ENCODE data around the gene AGL. TPM values are rescaled to one million over a fixed set of nuclear protein-coding genes. Genes with fewer than 3 reads are reported as not detected.
A peak's percentile ranks its signal among the peaks of the same experiment; 100 is the strongest.

Gene AGL
- total and polyA plus RNA-seq, 2 of the 13 experiments (the other 11 are each of a cell fraction or from before 2014, with no cell fraction given): 4.3 to 13.1 TPM

DNA sequence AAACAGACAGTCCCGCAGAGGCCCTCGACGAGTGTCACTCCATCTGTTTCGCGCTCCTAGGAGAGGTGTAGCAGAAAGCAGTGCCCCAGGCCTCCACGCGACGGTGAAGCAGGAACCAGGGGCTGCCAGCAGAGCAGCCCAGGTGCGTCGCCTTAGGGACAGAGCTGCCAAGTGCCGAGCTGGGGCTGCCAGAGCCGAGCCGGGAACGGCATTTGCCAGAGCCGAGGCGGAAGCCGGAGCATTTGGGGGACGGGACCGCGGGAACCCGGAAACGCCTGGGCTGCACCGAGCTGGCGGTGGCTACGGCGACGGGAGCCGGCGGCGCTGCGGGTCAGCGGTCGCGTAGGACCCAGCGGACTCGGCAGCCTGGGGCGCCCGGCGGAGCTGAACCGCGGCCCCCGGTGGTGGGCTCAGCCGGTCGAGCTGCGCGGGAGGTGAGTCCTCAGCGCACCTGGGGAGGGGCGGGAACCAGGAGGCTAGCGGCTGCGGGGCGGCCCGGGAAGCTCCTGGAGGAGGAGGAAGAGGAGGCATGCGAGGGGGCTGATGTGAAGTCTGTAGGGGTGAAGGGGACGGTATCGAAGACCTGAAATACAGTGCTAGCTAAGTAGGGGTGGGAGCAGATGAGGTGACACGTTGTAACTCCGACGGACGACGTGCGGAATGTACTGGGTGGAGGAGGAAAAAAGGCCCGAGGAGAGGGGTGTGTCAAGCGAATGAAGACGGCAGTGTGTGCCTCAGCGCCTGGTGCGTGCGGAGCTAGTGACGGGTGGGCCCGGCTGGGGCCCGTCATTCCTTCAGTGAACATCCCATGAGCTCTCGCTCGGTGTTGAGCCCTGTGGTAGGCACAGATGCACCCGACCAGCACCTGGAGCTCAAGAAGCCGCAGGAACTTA, 119.8 kb downstream of the AGL start, which contains the start of gene SLC35A3 (continued):
- TF ChIP-seq, protein P1, sequence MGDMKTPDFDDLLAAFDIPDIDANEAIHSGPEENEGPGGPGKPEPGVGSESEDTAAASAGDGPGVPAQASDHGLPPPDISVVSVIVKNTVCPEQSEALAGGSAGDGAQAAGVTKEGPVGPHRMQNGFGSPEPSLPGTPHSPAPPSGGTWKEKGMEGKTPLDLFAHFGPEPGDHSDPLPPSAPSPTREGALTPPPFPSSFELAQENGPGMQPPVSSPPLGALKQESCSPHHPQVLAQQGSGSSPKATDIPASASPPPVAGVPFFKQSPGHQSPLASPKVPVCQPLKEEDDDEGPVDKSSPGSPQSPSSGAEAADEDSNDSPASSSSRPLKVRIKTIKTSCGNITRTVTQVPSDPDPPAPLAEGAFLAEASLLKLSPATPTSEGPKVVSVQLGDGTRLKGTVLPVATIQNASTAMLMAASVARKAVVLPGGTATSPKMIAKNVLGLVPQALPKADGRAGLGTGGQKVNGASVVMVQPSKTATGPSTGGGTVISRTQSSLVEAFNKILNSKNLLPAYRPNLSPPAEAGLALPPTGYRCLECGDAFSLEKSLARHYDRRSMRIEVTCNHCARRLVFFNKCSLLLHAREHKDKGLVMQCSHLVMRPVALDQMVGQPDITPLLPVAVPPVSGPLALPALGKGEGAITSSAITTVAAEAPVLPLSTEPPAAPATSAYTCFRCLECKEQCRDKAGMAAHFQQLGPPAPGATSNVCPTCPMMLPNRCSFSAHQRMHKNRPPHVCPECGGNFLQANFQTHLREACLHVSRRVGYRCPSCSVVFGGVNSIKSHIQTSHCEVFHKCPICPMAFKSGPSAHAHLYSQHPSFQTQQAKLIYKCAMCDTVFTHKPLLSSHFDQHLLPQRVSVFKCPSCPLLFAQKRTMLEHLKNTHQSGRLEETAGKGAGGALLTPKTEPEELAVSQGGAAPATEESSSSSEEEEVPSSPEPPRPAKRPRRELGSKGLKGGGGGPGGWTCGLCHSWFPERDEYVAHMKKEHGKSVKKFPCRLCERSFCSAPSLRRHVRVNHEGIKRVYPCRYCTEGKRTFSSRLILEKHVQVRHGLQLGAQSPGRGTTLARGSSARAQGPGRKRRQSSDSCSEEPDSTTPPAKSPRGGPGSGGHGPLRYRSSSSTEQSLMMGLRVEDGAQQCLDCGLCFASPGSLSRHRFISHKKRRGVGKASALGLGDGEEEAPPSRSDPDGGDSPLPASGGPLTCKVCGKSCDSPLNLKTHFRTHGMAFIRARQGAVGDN (CRISPR knock-in tag; IDR thresholded peaks at IDR 0.05): peak; percentile 99
- TF ChIP-seq ZNF263 (CRISPR knock-in tag; IDR thresholded peaks at IDR 0.05) (peak; percentile 61; the same call in 1 of the 2 replicates), ZNF264 (CRISPR knock-in tag; IDR thresholded peaks at IDR 0.05) (peak; percentile 94), ZNF781 (CRISPR knock-in tag; IDR thresholded peaks at IDR 0.05; ENCODE audit: borderline replicate concordance, not compliant biosample characterization) (no peak), NFYC (CRISPR knock-in tag; IDR thresholded peaks at IDR 0.05) (peak; percentile 32; the same call in 1 of the 2 replicates), TEAD3 (CRISPR knock-in tag; optimal IDR thresholded peaks at IDR 0.05; ENCODE audit: borderline replicate concordance) (peak; percentile 71), BRCA1 (CRISPR knock-in tag; IDR thresholded peaks at IDR 0.05) (peak; percentile 64; the same call in 1 of the 2 replicates), ZNF549 (CRISPR knock-in tag; IDR thresholded peaks at IDR 0.05) (no peak), ZNF331 (CRISPR knock-in tag; IDR thresholded peaks at IDR 0.05) (peak; percentile 96), SMAD3 (CRISPR knock-in tag; IDR thresholded peaks at IDR 0.05) (peak; percentile 94), TRIM24 (CRISPR knock-in tag; IDR thresholded peaks at IDR 0.05) (no peak), ZNF570 (CRISPR knock-in tag; IDR thresholded peaks at IDR 0.05; ENCODE audit: borderline replicate concordance) (0 out of 2 replicates have a peak, but pooled peaks have one; percentile 40), ZNF496 (CRISPR knock-in tag; IDR thresholded peaks at IDR 0.05; ENCODE audit: insufficient replicate concordance) (no peak), CAMTA2 (CRISPR knock-in tag; IDR thresholded peaks at IDR 0.05; ENCODE audit: borderline replicate concordance) (peak; percentile 83; the same call in 1 of the 2 replicates), ZNF83 (CRISPR knock-in tag; IDR thresholded peaks at IDR 0.05; ENCODE audit: borderline replicate concordance) (peak; percentile 90; the same call in 1 of the 2 replicates), REPIN1 (CRISPR knock-in tag; IDR thresholded peaks at IDR 0.05; ENCODE audit: borderline replicate concordance, low read depth) (peak; percentile 98), ZNF772 (CRISPR knock-in tag; IDR thresholded peaks at IDR 0.05) (peak; percentile 97)
- TF ChIP-seq, protein P2, sequence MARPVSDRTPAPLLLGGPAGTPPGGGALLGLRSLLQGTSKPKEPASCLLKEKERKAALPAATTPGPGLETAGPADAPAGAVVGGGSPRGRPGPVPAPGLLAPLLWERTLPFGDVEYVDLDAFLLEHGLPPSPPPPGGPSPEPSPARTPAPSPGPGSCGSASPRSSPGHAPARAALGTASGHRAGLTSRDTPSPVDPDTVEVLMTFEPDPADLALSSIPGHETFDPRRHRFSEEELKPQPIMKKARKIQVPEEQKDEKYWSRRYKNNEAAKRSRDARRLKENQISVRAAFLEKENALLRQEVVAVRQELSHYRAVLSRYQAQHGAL (CRISPR knock-in tag; IDR thresholded peaks at IDR 0.05; ENCODE audit: not compliant biosample characterization): peak; percentile 91
- TF ChIP-seq, protein P3, sequence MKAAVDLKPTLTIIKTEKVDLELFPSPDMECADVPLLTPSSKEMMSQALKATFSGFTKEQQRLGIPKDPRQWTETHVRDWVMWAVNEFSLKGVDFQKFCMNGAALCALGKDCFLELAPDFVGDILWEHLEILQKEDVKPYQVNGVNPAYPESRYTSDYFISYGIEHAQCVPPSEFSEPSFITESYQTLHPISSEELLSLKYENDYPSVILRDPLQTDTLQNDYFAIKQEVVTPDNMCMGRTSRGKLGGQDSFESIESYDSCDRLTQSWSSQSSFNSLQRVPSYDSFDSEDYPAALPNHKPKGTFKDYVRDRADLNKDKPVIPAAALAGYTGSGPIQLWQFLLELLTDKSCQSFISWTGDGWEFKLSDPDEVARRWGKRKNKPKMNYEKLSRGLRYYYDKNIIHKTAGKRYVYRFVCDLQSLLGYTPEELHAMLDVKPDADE (CRISPR knock-in tag; IDR thresholded peaks at IDR 0.05): no peak
- TF ChIP-seq, protein P4, sequence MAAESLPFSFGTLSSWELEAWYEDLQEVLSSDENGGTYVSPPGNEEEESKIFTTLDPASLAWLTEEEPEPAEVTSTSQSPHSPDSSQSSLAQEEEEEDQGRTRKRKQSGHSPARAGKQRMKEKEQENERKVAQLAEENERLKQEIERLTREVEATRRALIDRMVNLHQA (CRISPR knock-in tag; IDR thresholded peaks at IDR 0.05): no peak
- TF ChIP-seq, protein P5, sequence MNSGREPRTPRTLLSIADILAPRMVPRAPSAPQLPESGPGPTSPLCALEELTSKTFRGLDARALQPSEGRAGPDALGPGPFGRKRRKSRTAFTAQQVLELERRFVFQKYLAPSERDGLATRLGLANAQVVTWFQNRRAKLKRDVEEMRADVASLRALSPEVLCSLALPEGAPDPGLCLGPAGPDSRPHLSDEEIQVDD (CRISPR knock-in tag; IDR thresholded peaks at IDR 0.05; ENCODE audit: borderline replicate concordance): peak; percentile 98; the same call in 1 of the 2 replicates

All from HepG2 (cell line).